Activated T-helper 9 cell treated with anti-CD3 and anti-CD28 coated beads, Interleukin-2, amount 50 U/mL, for 16 hours (primary cell): ENCODE measurements around the gene MARK2.
A peak's percentile ranks its signal among the peaks of the same experiment; 100 is the strongest.
"Not testable (repeated sequence)": the region's sequence is repeated elsewhere in the genome, so short reads cannot be mapped to it uniquely, and the experiment has no call there.

Experiments used
- DNase-seq: peaks from one replicate; pipeline ENCODE4 v3.0.0-alpha.2; 2020; ENCODE audit warnings: low read depth

Gene MARK2

GRCh38 chr11:63838678-63839507 lies at the start of gene MARK2:
Gene MARK2, plus strand, starts transcription at chr11:63839110. Its CDS starts 397 bp downstream, at chr11:63839507.
- DNase-seq: peak; percentile 99

GRCh38 chr11:63791495-63792167 lies 47.3 kb upstream of the MARK2 start:
- no peak for DNase-seq

GRCh38 chr11:63793161-63793560 lies 45.7 kb upstream of the MARK2 start:
- no peak for DNase-seq

GRCh38 chr11:63795066-63795465 lies 43.8 kb upstream of the MARK2 start:
- DNase-seq: no peak

GRCh38 chr11:63800921-63801320 lies 38.0 kb upstream of the MARK2 start:
- DNase-seq: no peak

GRCh38 chr11:63802637-63803414 lies 36.1 kb upstream of the MARK2 start:
- DNase-seq: no peak

GRCh38 chr11:63804259-63804658 lies 34.7 kb upstream of the MARK2 start:
- no peak for DNase-seq

GRCh38 chr11:63805844-63806415 lies 33.0 kb upstream of the MARK2 start:
- no peak for DNase-seq

GRCh38 chr11:63810383-63810782 lies 28.5 kb upstream of the MARK2 start:
- not testable (repeated sequence) for DNase-seq

- DNase-seq: no peak
These were observed 27.4 kb upstream of the MARK2 start for GRCh38 chr11:63811522-63811921.

- DNase-seq: peak; percentile 61
These were observed 25.8 kb upstream of the MARK2 start, which contains the start of gene SPINDOC for GRCh38 chr11:63813035-63813562. Gene SPINDOC, plus strand, starts transcription at chr11:63813456. Its CDS starts 231 bp downstream, at chr11:63813687.

- no peak for DNase-seq
These were observed 25.1 kb upstream of the MARK2 start for GRCh38 chr11:63813563-63814382.

- DNase-seq: no peak
These were observed 24.6 kb upstream of the MARK2 start for GRCh38 chr11:63814383-63814736.

- DNase-seq: no peak
These were observed 22.7 kb upstream of the MARK2 start for GRCh38 chr11:63816166-63816565.

- no peak for DNase-seq
These were observed 22.2 kb upstream of the MARK2 start for GRCh38 chr11:63816732-63817131.

- no peak for DNase-seq
These were observed 21.0 kb upstream of the MARK2 start for GRCh38 chr11:63817758-63818498.

GRCh38 chr11:63818609-63819008 lies 20.3 kb upstream of the MARK2 start:
- no peak for DNase-seq

GRCh38 chr11:63821411-63821810 lies 17.5 kb upstream of the MARK2 start:
- no peak for DNase-seq

- no peak for DNase-seq
These were observed 12.3 kb upstream of the MARK2 start for GRCh38 chr11:63826471-63827190.
